Spleen (tissue), 11 donors: ENCODE measurements around the gene KCNQ5. TPM values are rescaled to one million over a fixed set of nuclear protein-coding genes. Genes with fewer than 3 reads are reported as not detected.

Source experiments
- DNase-seq: peaks from one replicate; pipeline ENCODE4 v3.0.0-alpha.2; 2020
- H3K27ac ChIP-seq, 8 donors: fragments of 200-600 bp; sonication (generic) in 7 of 8; 1 replicate in 4 of 8; 2 replicates in 4 of 8; pipeline versions ENCODE4 v1.5.0 to v1.8.0; 2016 to 2021; ENCODE audit warnings: inconsistent platforms in 4 of 8, mild to moderate bottlenecking in 4 of 8, moderate library complexity in 1 of 8
- H3K27me3 ChIP-seq, 7 donors: fragments of 200-600 bp; sonication (generic) in 6 of 7; replicated peaks in 1 of 7; 1 replicate in 4 of 7; 2 replicates in 3 of 7; pipeline versions ENCODE4 v1.5.0 to v1.8.0; 2016 to 2021; ENCODE audit warnings: inconsistent platforms in 3 of 7, mild to moderate bottlenecking in 1 of 7
- H3K36me3 ChIP-seq, 6 donors: fragments of 200-600 bp; sonication (generic) in 5 of 6; 1 replicate in 4 of 6; 2 replicates in 2 of 6; pipeline versions ENCODE4 v1.5.0 to v1.8.0; 2016 to 2021; ENCODE audit warnings: inconsistent platforms in 2 of 6
- H3K4me1 ChIP-seq, 6 donors: fragments of 200-600 bp; sonication (generic) in 5 of 6; 1 replicate in 3 of 6; 2 replicates in 3 of 6; pipeline versions ENCODE4 v1.5.0 to v1.8.0; 2016 to 2021; ENCODE audit warnings: inconsistent platforms in 3 of 6
- H3K4me3 ChIP-seq, 8 donors: fragments of 200-600 bp; sonication (generic) in 7 of 8; 1 replicate in 4 of 8; 2 replicates in 4 of 8; pipeline versions ENCODE4 v1.5.0 to v1.8.0; 2016 to 2021; ENCODE audit warnings: inconsistent platforms in 4 of 8, mild to moderate bottlenecking in 4 of 8, moderate library complexity in 2 of 8
- H3K9me3 ChIP-seq, 8 donors: fragments of 200-600 bp; sonication (generic) in 7 of 8; 1 replicate in 4 of 8; 2 replicates in 4 of 8; pipeline versions ENCODE4 v1.5.0 to v1.8.0; 2016 to 2021; ENCODE audit warnings: inconsistent platforms in 4 of 8
- POLR2A ChIP-seq, 3 donors: fragments of 450-650 bp; IDR thresholded peaks; one replicate each; pipeline ENCODE4 v1.5.1; 2017; ENCODE audit warnings: antibody characterized with exemption in 3 of 3, mild to moderate bottlenecking in 1 of 3
- POLR2AphosphoS5 ChIP-seq, 3 donors: sonication (generic); formaldehyde crosslinking; IDR thresholded peaks; one replicate each; pipeline ENCODE4 v1.5.1; 2017; ENCODE audit warnings: antibody characterized with exemption in 3 of 3
- WGBS, 5 donors: extraction: QIAGEN DNeasy Blood & Tissue Kit in 3 of 5; methylation state at CpG; one replicate each; pipeline versions ENCODE4 v1.1.5 to v1.1.7; 2013 to 2018; 5-methylcytosine and 5-hydroxymethylcytosine counted together
- intact Hi-C: fragments of 100-400 bp; cut with DNase I; formaldehyde crosslinking; loops from one replicate; pipeline ENCODE4 v1.15.0; 2023; ENCODE audit warnings: low total_unique reads
- polyA plus RNA-seq, 3 donors: library from polyadenylated mRNA; stranded (reverse); fragments of 200-250 nt; gene quantifications; one replicate each; pipeline ENCODE4 v1.2.1, GENCODE V29; 2013
- total RNA-seq, 7 donors: library from RNA; depleted of rRNA in 3 of 7; stranded (reverse); fragments of >200 nt in 3 of 7; fragmentation: NEBNext Ultra II Directional in 4 of 7; extraction: Animal tissue kit (Norgen Biotek cat#: 25700) in 4 of 7; gene quantifications; one replicate each; pipeline versions ENCODE4 v1.1.0 to v1.2.1, GENCODE V29; 2016 to 2021
- TF ChIP-seq, protein P1 (sequence below), 11 experiments: fragments of 200-600 bp in 7 of 11; fragments of 450-650 bp in 4 of 11; sonication (generic) in 4 of 11; IDR thresholded peaks in 8 of 11; conservative IDR thresholded peaks in 3 of 11; 1 replicate in 7 of 11; 2 replicates in 4 of 11; pipeline versions ENCODE4 v1.4.0 to v1.8.0; 2016 to 2021; ENCODE audit warnings: antibody characterized with exemption in 11 of 11, inconsistent platforms in 4 of 11, mild to moderate bottlenecking in 1 of 11
- donor health status: healthy with polysubstance abuse.
- donor health status: DM: no; HTN: no; CAD: no; lungs with moderate emphysema.
- donor health status: DM: no; HTN: no; CAD: no.
- donor health status: Bipolar disorder and iron deficiency.
- donor health status: healthy.
- donor health status: DM: no; HTN: no; CAD: no.
- donor health status: DM: yes; HTN: yes; CAD: no.

Gene KCNQ5
- total and polyA plus RNA-seq, 10 donors, result 1.3 to 8.7 (median 4.4) TPM

DNA sequence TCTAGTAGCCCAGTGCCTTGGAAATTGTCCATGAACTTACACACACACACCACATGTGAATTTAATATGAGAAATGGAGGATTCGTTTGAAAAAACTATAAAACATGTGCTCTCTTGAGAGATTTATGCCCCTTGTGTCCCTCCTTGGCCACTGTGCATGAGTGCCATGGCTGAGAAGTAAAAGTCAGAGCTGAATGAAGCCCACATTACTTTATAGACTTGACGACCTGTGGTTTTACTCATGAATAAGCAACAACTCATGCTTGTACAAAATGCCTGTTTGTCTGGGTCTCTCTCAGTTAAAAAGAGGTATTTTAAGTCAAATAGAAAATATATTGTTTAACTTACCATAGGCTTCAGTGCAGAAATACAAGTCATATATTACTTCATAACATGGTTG is 102.7 kb downstream of the KCNQ5 start:
- WGBS, 5 donors, result 25 to 41% (median 33%) methylated on average over 2 of the region's 2 CpGs

DNA sequence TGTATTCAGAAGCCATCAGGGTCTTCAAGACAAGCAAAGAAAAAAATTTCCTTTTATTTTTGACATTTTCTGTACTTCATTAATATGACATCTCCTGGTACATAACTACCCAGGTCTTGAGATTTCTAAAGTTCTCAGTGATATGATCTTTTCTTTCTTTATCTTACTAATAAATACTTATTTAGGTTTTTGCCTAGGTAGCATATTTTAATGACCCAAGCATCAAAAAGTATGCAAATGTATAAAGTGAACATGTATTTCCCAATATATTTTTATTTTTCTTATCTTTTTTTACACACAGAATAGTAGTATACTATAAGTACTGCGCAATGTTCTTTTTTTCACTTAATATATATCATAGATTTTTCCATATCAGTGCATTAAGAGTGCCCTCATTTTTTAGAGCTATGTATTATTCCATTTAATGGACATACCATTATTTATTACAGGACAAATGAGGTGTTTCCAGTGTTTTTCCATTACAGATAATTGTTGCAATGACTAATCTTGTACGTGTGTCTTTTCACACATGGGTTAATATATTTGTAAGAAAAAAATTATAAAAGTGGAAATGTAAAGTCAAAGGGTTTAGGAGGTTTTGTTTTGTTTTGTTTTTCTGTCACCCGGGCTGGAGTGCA is 107.0 kb downstream of the KCNQ5 start:
- Histone ChIP-seq H3K27me3 (no peaks in the 10 kb centered on the region), H3K4me3 (no peak overlapping the region), H3K27ac (no peak overlapping the region), H3K9me3 (peaks cover 0 to 14% (median 6%) of the 10 kb centered on the region in 8 donors), H3K36me3 (no peaks in the 10 kb centered on the region), H3K4me1 (peaks cover 0 to 11% (median 0%) of the 10 kb centered on the region in 6 donors)
- intact Hi-C loops, result no loop called here
- DNase-seq, result no peak
- WGBS, 5 donors, result 77 to 92% (median 88%) methylated on average over 3 of the region's 3 CpGs
- TF ChIP-seq POLR2AphosphoS5 (IDR thresholded peaks at IDR 0.05), result no peak
- TF ChIP-seq, protein P1, sequence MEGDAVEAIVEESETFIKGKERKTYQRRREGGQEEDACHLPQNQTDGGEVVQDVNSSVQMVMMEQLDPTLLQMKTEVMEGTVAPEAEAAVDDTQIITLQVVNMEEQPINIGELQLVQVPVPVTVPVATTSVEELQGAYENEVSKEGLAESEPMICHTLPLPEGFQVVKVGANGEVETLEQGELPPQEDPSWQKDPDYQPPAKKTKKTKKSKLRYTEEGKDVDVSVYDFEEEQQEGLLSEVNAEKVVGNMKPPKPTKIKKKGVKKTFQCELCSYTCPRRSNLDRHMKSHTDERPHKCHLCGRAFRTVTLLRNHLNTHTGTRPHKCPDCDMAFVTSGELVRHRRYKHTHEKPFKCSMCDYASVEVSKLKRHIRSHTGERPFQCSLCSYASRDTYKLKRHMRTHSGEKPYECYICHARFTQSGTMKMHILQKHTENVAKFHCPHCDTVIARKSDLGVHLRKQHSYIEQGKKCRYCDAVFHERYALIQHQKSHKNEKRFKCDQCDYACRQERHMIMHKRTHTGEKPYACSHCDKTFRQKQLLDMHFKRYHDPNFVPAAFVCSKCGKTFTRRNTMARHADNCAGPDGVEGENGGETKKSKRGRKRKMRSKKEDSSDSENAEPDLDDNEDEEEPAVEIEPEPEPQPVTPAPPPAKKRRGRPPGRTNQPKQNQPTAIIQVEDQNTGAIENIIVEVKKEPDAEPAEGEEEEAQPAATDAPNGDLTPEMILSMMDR (IDR thresholded peaks at IDR 0.05 in 8 of 11, conservative IDR thresholded peaks at IDR 0.05 in 3 of 11), result no peak
- no peak for TF ChIP-seq POLR2A (IDR thresholded peaks at IDR 0.05)

More for the DNA sequence above, 102.7 kb downstream of the KCNQ5 start:
- peaks cover 0 to 14% (median 6%) of the 10 kb centered on the region in 8 donors for H3K9me3 ChIP-seq
- TF ChIP-seq, protein P1 (IDR thresholded peaks at IDR 0.05 in 8 of 11, conservative IDR thresholded peaks at IDR 0.05 in 3 of 11), result no peak
- TF ChIP-seq POLR2AphosphoS5 (IDR thresholded peaks at IDR 0.05), result no peak
- TF ChIP-seq POLR2A (IDR thresholded peaks at IDR 0.05), result no peak
- DNase-seq, result no peak
- H3K36me3 ChIP-seq, result no peaks in the 10 kb centered on the region
- H3K27me3 ChIP-seq, result no peaks in the 10 kb centered on the region
- intact Hi-C loops, result no loop called here
- no peak overlapping the region for H3K27ac ChIP-seq
- no peaks in the 10 kb centered on the region for H3K4me1 ChIP-seq
- H3K4me3 ChIP-seq, result no peak overlapping the region

DNA sequence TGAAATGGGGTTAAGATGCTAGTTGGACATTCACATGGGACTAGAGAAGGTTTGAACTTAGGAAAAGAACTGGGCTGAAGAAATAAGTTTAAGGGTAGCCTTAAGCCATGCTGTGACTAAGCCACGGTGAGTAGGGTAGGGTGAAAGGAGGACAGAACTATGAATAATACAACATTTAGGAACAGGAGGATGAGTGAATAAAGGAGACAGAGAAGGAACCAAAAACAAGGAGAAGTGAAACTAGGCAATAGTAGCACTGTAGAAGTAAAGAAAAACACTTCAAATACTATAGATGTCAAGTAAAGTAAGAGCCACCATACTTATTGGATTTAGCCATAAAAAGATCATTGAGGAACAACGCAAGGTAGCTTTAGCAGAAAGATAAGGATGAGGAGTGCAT is 111.2 kb downstream of the KCNQ5 start:
- Histone ChIP-seq H3K9me3 (peaks cover 0 to 13% (median 6%) of the 10 kb centered on the region in 8 donors), H3K4me3 (no peak overlapping the region), H3K4me1 (peaks cover 0 to 11% (median 0%) of the 10 kb centered on the region in 6 donors), H3K27ac (no peak overlapping the region), H3K36me3 (no peaks in the 10 kb centered on the region), H3K27me3 (no peaks in the 10 kb centered on the region)
- no peak for TF ChIP-seq POLR2AphosphoS5 (IDR thresholded peaks at IDR 0.05)
- TF ChIP-seq, protein P1 (IDR thresholded peaks at IDR 0.05 in 8 of 11, conservative IDR thresholded peaks at IDR 0.05 in 3 of 11), result no peak
- no peak for TF ChIP-seq POLR2A (IDR thresholded peaks at IDR 0.05)
- intact Hi-C loops, result no loop called here
- no peak for DNase-seq
- 66 to 83% (median 75%) methylated on average over 2 of the region's 2 CpGs for WGBS, 5 donors

DNA sequence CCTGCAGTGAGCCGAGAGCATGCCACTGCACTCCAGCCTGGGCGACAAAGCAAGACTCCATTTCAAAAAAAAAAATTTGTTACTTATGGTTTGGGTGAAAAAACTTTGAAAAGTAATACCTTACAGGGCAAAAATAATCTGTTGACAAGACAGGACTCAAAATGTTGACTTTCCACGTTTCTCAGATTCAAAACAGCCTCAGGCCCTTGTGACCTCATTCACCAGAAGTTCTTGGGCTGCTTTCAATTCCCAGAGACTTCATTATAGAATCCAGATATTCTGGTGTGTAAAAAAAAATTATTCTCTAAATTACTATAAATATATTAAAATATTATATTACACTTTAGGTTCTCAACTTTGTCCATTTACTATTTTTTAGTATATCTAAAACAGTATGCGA is 116.2 kb downstream of the KCNQ5 start:
- 86 to 94% (median 92%) methylated on average over 4 of the region's 4 CpGs for WGBS, 5 donors
- DNase-seq, result no peak
- intact Hi-C loops, result no loop called here
- H3K9me3 ChIP-seq, result no peaks in the 10 kb centered on the region
- H3K4me1 ChIP-seq, result peaks cover 0 to 38% (median 13%) of the 10 kb centered on the region in 6 donors
- no peak overlapping the region for H3K4me3 ChIP-seq
- H3K27ac ChIP-seq, result no peak overlapping the region
- TF ChIP-seq, protein P1 (IDR thresholded peaks at IDR 0.05 in 8 of 11, conservative IDR thresholded peaks at IDR 0.05 in 3 of 11), result no peak
- H3K27me3 ChIP-seq, result no peaks in the 10 kb centered on the region
- H3K36me3 ChIP-seq, result no peaks in the 10 kb centered on the region
